ENCODE data around the gene HCRT.
"Not testable (repeated sequence)": the region's sequence is repeated elsewhere in the genome, so short reads cannot be mapped to it uniquely, and the experiment has no call there.

The HCRT gene

GRCh38 chr17:42188749-42189650, 3.7 kb upstream of the HCRT start (continued):
- no peak for TF ChIP-seq ZNF24 (tag by site-specific recombination; IDR thresholded peaks at IDR 0.05)
- no peak for TF ChIP-seq ZNF555 (tag by site-specific recombination; conservative IDR thresholded peaks at IDR 0.05)
- no peak for TF ChIP-seq HOXC10 (CRISPR knock-in tag; IDR thresholded peaks at IDR 0.05)
- TF ChIP-seq GFI1B (tag by site-specific recombination; IDR thresholded peaks at IDR 0.05) = no peak
- TF ChIP-seq ZNF354C (tag by site-specific recombination; IDR thresholded peaks at IDR 0.05; ENCODE audit: borderline replicate concordance, low read depth) = no peak
- TF ChIP-seq PRDM4 (tag by site-specific recombination; IDR thresholded peaks at IDR 0.05) = no peak
- no peak for TF ChIP-seq MZF1 (tag by site-specific recombination; IDR thresholded peaks at IDR 0.05; ENCODE audit: borderline replicate concordance)
- TF ChIP-seq SALL2 (tag by site-specific recombination; IDR thresholded peaks at IDR 0.05; ENCODE audit: borderline replicate concordance) = no peak

DNA sequence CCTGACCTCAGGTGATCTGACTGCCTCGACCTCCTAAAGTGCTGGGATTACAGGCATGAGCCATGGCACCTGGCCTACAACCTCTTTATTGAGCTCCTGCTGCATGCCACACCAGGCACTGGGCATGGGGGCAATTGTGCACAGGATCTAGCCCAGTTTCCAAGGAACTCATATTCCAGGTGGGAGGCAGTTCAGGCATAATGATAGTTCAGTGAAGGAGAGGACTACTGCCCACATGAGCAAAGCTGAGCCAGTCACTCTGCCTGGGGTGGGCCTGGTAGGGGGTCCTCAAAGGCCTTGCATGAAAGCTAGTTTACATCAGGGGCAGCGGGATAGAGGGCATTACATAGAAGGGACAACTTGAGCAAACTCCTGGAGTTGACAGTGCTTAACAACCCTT, 2.6 kb upstream of the HCRT start:
- no peak overlapping the region for H3K4me3 ChIP-seq (ENCODE audit: low read depth, low read length)
- H3K36me3 ChIP-seq (ENCODE audit: control insufficient read depth in 2 of 2, insufficient read depth in 1 of 2, low read length in 2 of 2) = no peaks in the 10 kb centered on the region
- TF ChIP-seq, protein P1, sequence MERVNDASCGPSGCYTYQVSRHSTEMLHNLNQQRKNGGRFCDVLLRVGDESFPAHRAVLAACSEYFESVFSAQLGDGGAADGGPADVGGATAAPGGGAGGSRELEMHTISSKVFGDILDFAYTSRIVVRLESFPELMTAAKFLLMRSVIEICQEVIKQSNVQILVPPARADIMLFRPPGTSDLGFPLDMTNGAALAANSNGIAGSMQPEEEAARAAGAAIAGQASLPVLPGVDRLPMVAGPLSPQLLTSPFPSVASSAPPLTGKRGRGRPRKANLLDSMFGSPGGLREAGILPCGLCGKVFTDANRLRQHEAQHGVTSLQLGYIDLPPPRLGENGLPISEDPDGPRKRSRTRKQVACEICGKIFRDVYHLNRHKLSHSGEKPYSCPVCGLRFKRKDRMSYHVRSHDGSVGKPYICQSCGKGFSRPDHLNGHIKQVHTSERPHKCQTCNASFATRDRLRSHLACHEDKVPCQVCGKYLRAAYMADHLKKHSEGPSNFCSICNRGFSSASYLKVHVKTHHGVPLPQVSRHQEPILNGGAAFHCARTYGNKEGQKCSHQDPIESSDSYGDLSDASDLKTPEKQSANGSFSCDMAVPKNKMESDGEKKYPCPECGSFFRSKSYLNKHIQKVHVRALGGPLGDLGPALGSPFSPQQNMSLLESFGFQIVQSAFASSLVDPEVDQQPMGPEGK (tag by site-specific recombination; IDR thresholded peaks at IDR 0.05) = no peak
- TF ChIP-seq ZIC2 (tag by site-specific recombination; IDR thresholded peaks at IDR 0.05) = 0 out of 2 replicates have a peak, but pooled peaks have one; percentile 25
- CTCF ChIA-PET = interaction anchor here (0.6 to 1.4 kb wide), 5 partner anchors 8 to 152 kb away, joined by 3 to 5 read pairs (median 3); no protein-coding TSS in a partner anchor
- POLR2A ChIA-PET = interaction anchor here (1.3 kb wide), 1 partner anchor 46 kb away, joined by 3 read pairs; no protein-coding TSS in a partner anchor
- H3K27ac ChIP-seq (ENCODE audit: extremely low read depth, low read depth, low read length) = no peak overlapping the region
- H3K4me1 ChIP-seq (ENCODE audit: control insufficient read depth, insufficient read depth, low read length) = no peaks in the 10 kb centered on the region
- no peaks in the 10 kb centered on the region for H3K9me3 ChIP-seq (ENCODE audit: control insufficient read depth, insufficient read depth, low read depth, low read length)

DNA sequence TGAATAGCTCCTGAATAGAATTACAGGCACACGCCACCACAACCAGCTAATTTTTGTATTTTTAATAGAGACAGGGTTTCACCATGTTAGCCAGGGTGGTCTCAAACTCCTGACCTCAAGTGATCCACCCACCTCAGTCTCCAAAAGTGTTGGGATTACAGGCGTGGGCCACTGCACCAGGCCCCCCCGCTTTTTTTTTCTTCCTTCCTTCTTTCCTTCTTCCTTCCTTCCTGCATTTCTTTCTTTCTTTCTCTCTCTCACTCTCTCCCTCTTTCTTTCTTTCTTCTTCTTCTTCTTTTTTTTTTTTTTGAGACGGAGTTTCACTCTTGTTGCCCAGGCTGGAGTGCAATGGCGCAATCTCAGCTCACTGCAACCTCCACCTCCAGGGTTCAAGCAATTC, 939 bp upstream of the HCRT start:
- TF ChIP-seq ZNF366 (tag by site-specific recombination; conservative IDR thresholded peaks at IDR 0.05) = peak; percentile 74
- peak; percentile 49; the same call in 1 of the 2 replicates for TF ChIP-seq PRDM1 (tag by site-specific recombination; IDR thresholded peaks at IDR 0.05)
- H3K27ac ChIP-seq (ENCODE audit: extremely low read depth, low read depth, low read length); H3K4me3 ChIP-seq (ENCODE audit: low read depth, low read length); H3K9me3 ChIP-seq (ENCODE audit: control insufficient read depth, insufficient read depth, low read depth, low read length); H3K4me1 ChIP-seq (ENCODE audit: control insufficient read depth, insufficient read depth, low read length); POLR2A ChIA-PET; H3K36me3 ChIP-seq (ENCODE audit: control insufficient read depth in 2 of 2, insufficient read depth in 1 of 2, low read length in 2 of 2): not testable (repeated sequence)
- CTCF ChIA-PET = interaction anchor here (0.6 to 2.9 kb wide), 5 partner anchors 9 to 418 kb away, joined by 3 to 8 read pairs (median 3); no protein-coding TSS in a partner anchor

GRCh38 chr17:42185621-42185930, 324 bp upstream of the HCRT start:
- Histone ChIP-seq H3K9me3 (ENCODE audit: control insufficient read depth, insufficient read depth, low read depth, low read length) (no peaks in the 10 kb centered on the region), H3K36me3 (ENCODE audit: control insufficient read depth in 2 of 2, insufficient read depth in 1 of 2, low read length in 2 of 2) (no peaks in the 10 kb centered on the region), H3K4me3 (ENCODE audit: low read depth, low read length) (no peak overlapping the region), H3K27ac (ENCODE audit: extremely low read depth, low read depth, low read length) (no peak overlapping the region), H3K4me1 (ENCODE audit: control insufficient read depth, insufficient read depth, low read length) (no peaks in the 10 kb centered on the region)
- ChIA-PET POLR2A (no interaction called here), CTCF (interaction anchor here (1.3 to 2.9 kb wide), 4 partner anchors 9 to 137 kb away, joined by 3 to 17 read pairs (median 6); partner anchors contain the start of gene GHDC)
- TF ChIP-seq GFI1B (tag by site-specific recombination; IDR thresholded peaks at IDR 0.05) = no peak
- no peak for TF ChIP-seq ZSCAN23 (tag by site-specific recombination; IDR thresholded peaks at IDR 0.05)

Data from HEK293 (cell line).